Measurements from ENCODE around the gene SBK1. TPM values are rescaled to one million over a fixed set of nuclear protein-coding genes. Genes with fewer than 3 reads are reported as not detected.

SBK1 gene
- total RNA-seq, 1 experiment from 2014 or later, result 18.4 TPM

DNA sequence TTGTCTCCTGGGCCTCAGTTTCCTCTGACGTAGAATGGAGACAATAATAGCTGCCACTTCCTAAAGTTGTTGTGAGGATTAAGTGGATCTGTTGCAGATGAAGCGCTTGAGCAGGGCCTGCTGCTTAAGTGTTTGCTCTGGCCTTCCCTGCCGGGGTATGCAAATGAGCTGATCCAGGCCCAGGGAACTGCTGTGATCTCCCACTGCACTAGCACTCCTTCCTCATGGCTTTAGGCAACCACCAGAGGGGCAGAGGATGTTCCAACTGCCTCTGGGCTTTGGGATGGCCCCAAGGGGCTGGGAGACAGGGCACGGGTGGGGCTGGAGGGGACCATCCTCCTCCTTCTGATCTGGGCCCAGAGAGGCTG, 6.2 kb downstream of the SBK1 start:
- ChIA-PET POLR2A (ENCODE audit: unreplicated experiment) (no interaction called here), CTCF (no interaction called here)
- no peak overlapping the region for H3K4me2 ChIP-seq
- no peaks in the 10 kb centered on the region for H3K9me2 ChIP-seq (ENCODE audit: insufficient read depth)
- H2AFZ ChIP-seq, result no peak overlapping the region
- H3K36me3 ChIP-seq (ENCODE audit: low read depth), result no peaks in the 10 kb centered on the region
- DNase-seq, result no peak
- H3K27ac ChIP-seq, result no peak overlapping the region
- H3K4me3 ChIP-seq, result no peak overlapping the region
- H3K27me3 ChIP-seq (ENCODE audit: insufficient read depth, low read depth), result peaks cover 19% of the 10 kb centered on the region
- no peaks in the 10 kb centered on the region for H3K9me3 ChIP-seq (ENCODE audit: insufficient read depth, low read depth)
- TF ChIP-seq CTCF (conservative IDR thresholded peaks at IDR 0.05) (no peak), EZH2 (IDR thresholded peaks at IDR 0.05; ENCODE audit: low read depth) (no peak)
- intact Hi-C loops (cut with micrococcal nuclease; ENCODE audit: unreplicated experiment), result no loop called here
- peaks cover 10% of the 10 kb centered on the region; the same call in 1 of the 2 replicates for H3F3A ChIP-seq (ENCODE audit: insufficient read depth, low read depth)
- no peaks in the 10 kb centered on the region for H3K4me1 ChIP-seq (replicated peaks; ENCODE audit: insufficient read depth)
- H4K20me1 ChIP-seq (ENCODE audit: insufficient read depth), result no peaks in the 10 kb centered on the region; the same call in 1 of the 2 replicates
- no peaks in the 10 kb centered on the region for H3K79me2 ChIP-seq (ENCODE audit: low read depth)
- BruUV-seq (replicated peaks), result no TSS peak

DNA sequence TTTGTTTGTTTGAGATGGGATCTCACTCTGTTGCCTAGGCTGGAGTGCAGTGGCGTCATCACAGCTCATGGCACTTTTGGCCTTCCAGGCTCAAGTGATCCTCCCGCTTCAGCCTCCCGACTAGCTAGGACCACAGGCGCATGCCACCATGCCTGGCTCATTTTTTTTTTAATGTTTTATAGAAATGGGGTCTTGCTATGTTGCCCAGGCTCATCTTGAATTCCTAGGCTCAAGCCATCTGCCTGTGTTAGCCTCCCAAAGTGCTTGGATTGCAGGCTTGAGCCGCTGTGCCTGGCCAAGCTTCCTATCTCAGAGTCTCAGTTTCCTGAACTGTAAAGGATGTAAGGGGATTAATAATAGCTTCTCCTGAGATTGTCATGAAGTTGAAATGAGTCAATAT, 8.0 kb downstream of the SBK1 start:
- no peaks in the 10 kb centered on the region for H3K36me3 ChIP-seq (ENCODE audit: low read depth)
- intact Hi-C loops (cut with micrococcal nuclease; ENCODE audit: unreplicated experiment), result no loop called here
- no peaks in the 10 kb centered on the region for H3F3A ChIP-seq (ENCODE audit: insufficient read depth, low read depth)
- H3K4me3 ChIP-seq, result no peak overlapping the region
- H3K27ac ChIP-seq, result no peak overlapping the region
- H3K79me2 ChIP-seq (ENCODE audit: low read depth), result no peaks in the 10 kb centered on the region
- no peaks in the 10 kb centered on the region for H3K9me3 ChIP-seq (ENCODE audit: insufficient read depth, low read depth)
- H3K4me1 ChIP-seq (replicated peaks; ENCODE audit: insufficient read depth), result no peaks in the 10 kb centered on the region
- CTCF ChIA-PET, result no interaction called here
- no peaks in the 10 kb centered on the region for H3K9me2 ChIP-seq (ENCODE audit: insufficient read depth)
- H4K20me1 ChIP-seq (ENCODE audit: insufficient read depth), result no peaks in the 10 kb centered on the region
- no peak overlapping the region for H2AFZ ChIP-seq
- peaks cover 8% of the 10 kb centered on the region for H3K27me3 ChIP-seq (ENCODE audit: insufficient read depth, low read depth)
- no peak overlapping the region for H3K4me2 ChIP-seq
- POLR2A ChIA-PET (ENCODE audit: unreplicated experiment), result no interaction called here
- no peak for TF ChIP-seq CTCF (conservative IDR thresholded peaks at IDR 0.05)
- no peak for TF ChIP-seq EZH2 (IDR thresholded peaks at IDR 0.05; ENCODE audit: low read depth)
- no TSS peak for BruUV-seq (replicated peaks)
- no peak for DNase-seq

GRCh38 chr16:28301154-28301553, 8.8 kb downstream of the SBK1 start:
- POLR2A ChIA-PET (ENCODE audit: unreplicated experiment), result no interaction called here
- no peaks in the 10 kb centered on the region for H3K4me1 ChIP-seq (replicated peaks; ENCODE audit: insufficient read depth)
- no TSS peak for BruUV-seq (replicated peaks)
- H3K9me3 ChIP-seq (ENCODE audit: insufficient read depth, low read depth), result no peaks in the 10 kb centered on the region
- H3K27ac ChIP-seq, result no peak overlapping the region
- no peaks in the 10 kb centered on the region for H3K9me2 ChIP-seq (ENCODE audit: insufficient read depth)
- CTCF ChIA-PET, result no interaction called here
- no peaks in the 10 kb centered on the region for H3F3A ChIP-seq (ENCODE audit: insufficient read depth, low read depth)
- no peak overlapping the region for H2AFZ ChIP-seq
- no peak for DNase-seq
- no peaks in the 10 kb centered on the region for H3K79me2 ChIP-seq (ENCODE audit: low read depth)
- H4K20me1 ChIP-seq (ENCODE audit: insufficient read depth), result no peaks in the 10 kb centered on the region
- no peaks in the 10 kb centered on the region for H3K36me3 ChIP-seq (ENCODE audit: low read depth)
- TF ChIP-seq EZH2 (IDR thresholded peaks at IDR 0.05; ENCODE audit: low read depth) (no peak), CTCF (conservative IDR thresholded peaks at IDR 0.05) (no peak)
- H3K27me3 ChIP-seq (ENCODE audit: insufficient read depth, low read depth), result peaks cover 14% of the 10 kb centered on the region
- intact Hi-C loops (cut with micrococcal nuclease; ENCODE audit: unreplicated experiment), result no loop called here
- H3K4me2 ChIP-seq, result no peak overlapping the region
- H3K4me3 ChIP-seq, result no peak overlapping the region
